GM18511 (cell line): ENCODE results near the gene MPP1.

Experiments used
- ATAC-seq: cut with Tn5 transposase; IDR thresholded peaks from one replicate; pipeline ENCODE4 v1.9.1; 2021; ENCODE audit warnings: mild to moderate bottlenecking, moderate library complexity; ENCODE audit not compliant: unreplicated experiment

The MPP1 gene

DNA sequence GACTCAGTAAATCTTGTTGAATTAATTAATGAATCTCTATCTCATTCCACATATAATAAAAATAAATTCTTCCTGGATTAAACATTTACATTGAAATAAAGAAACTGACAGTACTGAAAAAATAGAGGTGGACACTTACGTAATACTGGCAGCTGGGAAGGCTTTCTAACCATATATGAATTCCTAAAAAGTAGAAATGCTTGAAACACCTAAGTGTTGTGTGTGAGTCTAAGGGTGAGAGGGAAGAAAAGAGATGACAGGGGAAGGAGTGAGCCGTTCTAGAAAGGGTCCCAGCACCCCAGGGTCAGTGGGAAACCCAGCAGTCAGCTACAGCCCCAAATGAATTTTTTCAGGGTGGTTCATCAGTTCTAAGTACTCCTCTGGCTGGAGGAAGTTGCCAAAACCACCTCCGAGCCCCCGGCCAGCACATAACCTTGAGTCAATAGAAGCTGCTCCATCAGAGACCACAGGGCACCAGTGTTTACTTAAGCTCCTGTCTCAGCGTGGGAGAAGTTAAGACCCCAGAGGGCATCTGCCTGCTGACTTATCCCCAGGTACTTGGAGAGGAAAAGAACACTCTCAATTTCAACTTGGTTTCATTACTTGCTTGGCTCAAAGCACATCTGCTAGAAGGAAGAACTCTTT lies 72.7 kb downstream of the MPP1 start:
- no peak for ATAC-seq

DNA sequence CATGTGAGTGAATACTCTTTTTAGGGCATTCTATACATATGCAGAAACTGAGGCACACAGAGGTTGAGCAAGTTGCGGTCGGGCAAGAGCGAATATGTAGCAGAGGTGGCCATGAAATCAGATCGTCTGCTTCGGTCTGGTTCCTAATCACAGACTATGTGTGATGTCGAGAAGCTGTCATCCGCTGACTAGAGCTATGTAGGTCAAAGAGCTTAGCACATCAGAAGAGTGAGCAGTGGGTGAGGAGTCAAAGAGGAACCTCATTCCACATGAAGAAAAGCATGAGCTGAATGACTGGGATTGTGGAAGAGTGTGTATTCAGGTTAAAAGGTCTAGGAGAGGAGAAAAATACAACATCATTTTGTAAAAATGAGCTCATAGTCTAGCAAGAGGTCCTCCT lies 73.4 kb downstream of the MPP1 start:
- ATAC-seq, result no peak

DNA sequence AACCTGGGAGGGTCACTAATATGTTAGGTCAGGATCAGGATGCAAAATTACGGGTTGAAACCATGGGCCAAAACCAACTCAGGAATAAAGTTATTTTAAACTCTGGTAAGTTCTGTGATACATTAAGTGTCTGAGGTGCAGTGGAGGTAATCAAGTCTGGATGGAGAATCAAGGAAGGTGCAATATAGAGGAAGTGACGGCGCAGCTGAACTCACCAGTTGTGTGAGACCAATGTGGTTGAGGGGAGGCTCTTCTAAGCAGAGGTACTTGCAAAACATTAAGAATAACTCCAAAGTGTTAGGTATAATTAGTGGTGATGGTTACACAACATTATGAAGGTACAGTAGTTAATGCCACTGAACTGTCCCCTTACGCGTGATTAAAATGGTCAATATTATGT lies 74.1 kb downstream of the MPP1 start:
- no peak for ATAC-seq

DNA sequence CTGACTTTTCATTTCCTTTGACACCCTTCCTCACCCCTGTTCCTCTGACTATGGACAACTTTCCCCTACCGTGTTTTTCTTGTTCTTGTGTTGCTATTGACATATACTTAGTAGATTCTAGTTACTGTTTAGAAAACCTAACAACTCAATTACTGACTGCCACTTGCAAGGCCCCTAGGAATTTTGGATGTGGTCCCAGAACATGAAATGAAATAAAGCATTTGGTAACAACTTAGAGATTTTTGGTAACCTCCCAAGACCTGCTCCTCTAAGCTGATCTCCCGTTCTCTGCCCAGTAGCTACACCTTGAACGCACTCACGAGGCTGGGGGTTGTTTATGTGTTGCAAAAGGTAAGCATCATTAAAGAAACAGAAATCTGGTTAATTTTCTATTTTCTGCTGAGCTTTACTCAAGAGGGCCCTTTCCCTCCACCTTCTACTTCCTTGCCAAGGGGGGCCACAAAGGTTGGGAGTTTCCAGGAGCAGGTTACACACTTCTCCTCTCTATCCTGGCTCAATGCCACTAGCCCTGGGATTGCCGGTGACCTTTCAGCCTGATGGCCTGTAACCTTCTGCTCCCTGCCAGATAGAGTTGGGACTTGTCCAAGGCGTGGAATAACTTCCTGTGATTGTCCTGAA lies 74.9 kb downstream of the MPP1 start:
- ATAC-seq, result no peak

DNA sequence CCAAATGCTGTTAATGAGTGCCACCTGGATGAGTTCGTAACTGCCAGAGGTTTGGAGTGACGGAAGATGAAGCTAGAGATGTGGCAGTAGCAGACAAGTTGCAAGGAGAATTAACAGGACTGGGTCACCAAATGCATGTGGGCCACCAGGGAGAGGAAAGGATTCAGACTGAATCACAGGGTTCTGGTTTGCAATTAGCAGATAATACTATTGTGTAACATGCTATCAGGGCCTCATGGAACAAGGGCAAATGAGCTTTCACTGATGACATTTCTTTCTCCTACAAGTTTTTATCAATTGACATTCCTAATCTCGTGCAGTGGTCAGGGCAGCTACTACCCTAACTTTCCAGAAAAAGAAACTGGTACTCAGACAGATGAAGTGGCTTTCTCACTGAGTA lies 75.8 kb downstream of the MPP1 start:
- no peak for ATAC-seq
